ENCODE data around the gene ELAC2.
"Not testable (repeated sequence)": the region's sequence is repeated elsewhere in the genome, so short reads cannot be mapped to it uniquely, and the experiment has no call there.

The ELAC2 gene

GRCh38 chr17:12990926-12991325, 26.9 kb downstream of the ELAC2 start:
- DNase-seq (ENCODE audit: low read depth in 2 of 2), result no peak

- DNase-seq (ENCODE audit: low read depth in 2 of 2), result no peak
Observed at GRCh38 chr17:12990041-12990808, 27.6 kb downstream of the ELAC2 start.

- no peak for DNase-seq (ENCODE audit: low read depth in 2 of 2)
Observed at GRCh38 chr17:12987120-12987519, 30.7 kb downstream of the ELAC2 start.

GRCh38 chr17:12985431-12986293, 32.2 kb downstream of the ELAC2 start:
- DNase-seq (ENCODE audit: low read depth in 2 of 2), result no peak

GRCh38 chr17:12983991-12984884, 33.6 kb downstream of the ELAC2 start:
- no peak for DNase-seq (ENCODE audit: low read depth in 2 of 2)

GRCh38 chr17:12982224-12982623, 35.6 kb downstream of the ELAC2 start:
- no peak for DNase-seq (ENCODE audit: low read depth in 2 of 2)

- DNase-seq (ENCODE audit: low read depth in 2 of 2), result no peak
Observed at GRCh38 chr17:12979826-12980500, 37.9 kb downstream of the ELAC2 start.

GRCh38 chr17:12979246-12979645, 38.6 kb downstream of the ELAC2 start:
- no peak for DNase-seq (ENCODE audit: low read depth in 2 of 2)

GRCh38 chr17:12978787-12979186, 39.0 kb downstream of the ELAC2 start:
- not testable (repeated sequence) for DNase-seq (ENCODE audit: low read depth in 2 of 2)

- no peak for DNase-seq (ENCODE audit: low read depth in 2 of 2)
Observed at GRCh38 chr17:12977008-12977751, 40.6 kb downstream of the ELAC2 start.

GRCh38 chr17:12974005-12974531, 43.8 kb downstream of the ELAC2 start:
- no peak for DNase-seq (ENCODE audit: low read depth in 2 of 2)

GRCh38 chr17:12973496-12974004, 44.3 kb downstream of the ELAC2 start:
- no peak for DNase-seq (ENCODE audit: low read depth in 2 of 2)

GRCh38 chr17:12967962-12968361, 49.9 kb downstream of the ELAC2 start:
- no peak for DNase-seq (ENCODE audit: low read depth in 2 of 2)

GRCh38 chr17:12966413-12966812, 51.4 kb downstream of the ELAC2 start:
- DNase-seq (ENCODE audit: low read depth in 2 of 2), result no peak

GRCh38 chr17:12965988-12966387, 51.8 kb downstream of the ELAC2 start:
- no peak for DNase-seq (ENCODE audit: low read depth in 2 of 2)

GRCh38 chr17:12964840-12965239, 53.0 kb downstream of the ELAC2 start:
- no peak for DNase-seq (ENCODE audit: low read depth in 2 of 2)

GRCh38 chr17:12964162-12964561, 53.7 kb downstream of the ELAC2 start:
- no peak for DNase-seq (ENCODE audit: low read depth in 2 of 2)

- no peak for DNase-seq (ENCODE audit: low read depth in 2 of 2)
Observed at GRCh38 chr17:12963505-12963904, 54.3 kb downstream of the ELAC2 start.

- DNase-seq (ENCODE audit: low read depth in 2 of 2), result no peak
Observed at GRCh38 chr17:12961655-12962054, 56.2 kb downstream of the ELAC2 start.

GRCh38 chr17:12959441-12959840, 58.4 kb downstream of the ELAC2 start:
- DNase-seq (ENCODE audit: low read depth in 2 of 2), result no peak

Data from stimulated activated CD4-positive, alpha-beta T cell treated with anti-CD3 and anti-CD28 coated beads, Interleukin-1b, Interleukin-23, amount 100 ng/mL, for 1 hour (primary cell).